Activated naive CD4-positive, alpha-beta T cell treated with Interleukin-2 at 50 U/mL for 16 hours (primary cell): ENCODE measurements around the gene WDR59.
A peak's percentile ranks its signal among the peaks of the same experiment; 100 is the strongest.
"Not testable (repeated sequence)": the region's sequence is repeated elsewhere in the genome, so short reads cannot be mapped to it uniquely, and the experiment has no call there.

Source experiments
- DNase-seq: peaks from one replicate; pipeline ENCODE4 v3.0.0-alpha.2; 2020

WDR59 gene, protein sequence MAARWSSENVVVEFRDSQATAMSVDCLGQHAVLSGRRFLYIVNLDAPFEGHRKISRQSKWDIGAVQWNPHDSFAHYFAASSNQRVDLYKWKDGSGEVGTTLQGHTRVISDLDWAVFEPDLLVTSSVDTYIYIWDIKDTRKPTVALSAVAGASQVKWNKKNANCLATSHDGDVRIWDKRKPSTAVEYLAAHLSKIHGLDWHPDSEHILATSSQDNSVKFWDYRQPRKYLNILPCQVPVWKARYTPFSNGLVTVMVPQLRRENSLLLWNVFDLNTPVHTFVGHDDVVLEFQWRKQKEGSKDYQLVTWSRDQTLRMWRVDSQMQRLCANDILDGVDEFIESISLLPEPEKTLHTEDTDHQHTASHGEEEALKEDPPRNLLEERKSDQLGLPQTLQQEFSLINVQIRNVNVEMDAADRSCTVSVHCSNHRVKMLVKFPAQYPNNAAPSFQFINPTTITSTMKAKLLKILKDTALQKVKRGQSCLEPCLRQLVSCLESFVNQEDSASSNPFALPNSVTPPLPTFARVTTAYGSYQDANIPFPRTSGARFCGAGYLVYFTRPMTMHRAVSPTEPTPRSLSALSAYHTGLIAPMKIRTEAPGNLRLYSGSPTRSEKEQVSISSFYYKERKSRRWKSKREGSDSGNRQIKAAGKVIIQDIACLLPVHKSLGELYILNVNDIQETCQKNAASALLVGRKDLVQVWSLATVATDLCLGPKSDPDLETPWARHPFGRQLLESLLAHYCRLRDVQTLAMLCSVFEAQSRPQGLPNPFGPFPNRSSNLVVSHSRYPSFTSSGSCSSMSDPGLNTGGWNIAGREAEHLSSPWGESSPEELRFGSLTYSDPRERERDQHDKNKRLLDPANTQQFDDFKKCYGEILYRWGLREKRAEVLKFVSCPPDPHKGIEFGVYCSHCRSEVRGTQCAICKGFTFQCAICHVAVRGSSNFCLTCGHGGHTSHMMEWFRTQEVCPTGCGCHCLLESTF

DNA sequence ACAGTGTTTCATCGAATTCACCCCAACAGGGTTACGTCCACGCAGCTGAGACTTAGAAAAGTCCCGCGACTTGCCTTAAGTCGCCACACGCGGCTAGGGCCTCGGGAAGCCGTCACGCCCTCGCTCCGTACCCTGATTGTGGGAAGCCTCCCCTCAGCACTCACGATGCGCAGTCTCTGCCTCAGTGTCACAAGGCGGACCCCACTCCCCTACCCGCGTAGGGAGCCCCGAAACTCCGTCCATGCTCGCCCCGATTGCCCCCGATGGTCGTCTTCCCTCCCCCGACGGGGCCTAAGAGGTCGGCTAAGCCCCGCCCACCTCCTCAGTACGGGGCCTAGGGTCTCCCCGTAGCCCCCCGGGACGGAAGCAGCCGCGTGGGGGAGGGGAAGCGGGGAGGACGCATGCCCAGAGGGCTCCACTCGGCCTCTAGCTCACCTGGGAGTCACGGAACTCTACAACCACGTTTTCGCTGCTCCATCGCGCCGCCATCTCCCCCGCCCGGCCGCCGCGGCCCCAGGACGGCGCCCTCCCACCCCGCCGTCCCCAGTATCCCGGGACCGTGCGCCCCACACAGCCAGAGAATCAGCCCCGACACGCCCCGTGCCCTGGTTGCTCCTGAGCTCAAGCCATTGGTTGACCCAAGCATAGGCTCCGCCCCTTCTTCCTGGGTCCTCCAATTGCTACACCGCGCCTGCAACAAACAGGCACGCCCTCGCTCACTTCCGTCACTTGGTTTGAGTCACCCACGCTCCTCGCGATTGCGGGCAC, at the start of gene WDR59:
Gene WDR59, minus strand, starts transcription at position 595 of the 768 bp plus-strand sequence. Its CDS starts 106 bp downstream, at position 489.
- peak; percentile 99 for DNase-seq

DNA sequence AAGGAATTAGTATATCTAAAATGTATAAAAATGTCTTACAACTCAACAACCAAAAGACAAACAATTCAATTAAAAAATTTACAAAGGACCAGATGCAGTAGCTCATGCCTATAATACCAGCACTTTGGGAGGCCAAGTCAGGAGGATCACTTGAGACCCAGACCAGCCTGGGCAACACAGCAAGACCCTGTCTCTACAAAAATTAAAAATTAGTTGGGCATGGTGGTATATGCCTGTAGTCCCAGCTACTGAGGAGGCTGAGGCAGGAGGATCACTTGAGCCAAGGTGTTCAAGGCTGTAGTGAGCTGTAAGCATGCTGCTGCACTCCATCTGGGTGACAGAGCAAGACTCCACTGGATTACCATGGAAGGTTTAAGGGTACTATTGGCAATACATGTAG, 47.7 kb upstream of the WDR59 start:
- DNase-seq = no peak

DNA sequence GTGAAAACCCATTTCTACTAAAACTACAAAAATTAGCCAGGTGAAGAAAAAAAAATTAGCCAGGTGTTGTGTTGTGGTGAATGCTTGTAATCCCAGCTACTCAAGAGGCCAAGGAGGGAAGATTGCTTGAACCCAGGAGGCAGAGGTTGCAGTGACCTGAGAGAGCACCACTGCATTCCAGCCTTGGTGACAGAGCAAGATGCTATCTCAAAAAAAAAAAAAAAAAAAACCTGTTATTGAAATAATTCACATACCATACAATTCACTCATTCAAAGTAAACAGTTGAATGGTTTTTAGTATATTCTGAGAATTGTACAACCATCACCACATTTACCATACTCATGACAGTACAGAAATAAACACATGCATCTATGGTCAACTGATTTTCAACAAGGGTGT, 44.9 kb upstream of the WDR59 start:
- DNase-seq = no peak

DNA sequence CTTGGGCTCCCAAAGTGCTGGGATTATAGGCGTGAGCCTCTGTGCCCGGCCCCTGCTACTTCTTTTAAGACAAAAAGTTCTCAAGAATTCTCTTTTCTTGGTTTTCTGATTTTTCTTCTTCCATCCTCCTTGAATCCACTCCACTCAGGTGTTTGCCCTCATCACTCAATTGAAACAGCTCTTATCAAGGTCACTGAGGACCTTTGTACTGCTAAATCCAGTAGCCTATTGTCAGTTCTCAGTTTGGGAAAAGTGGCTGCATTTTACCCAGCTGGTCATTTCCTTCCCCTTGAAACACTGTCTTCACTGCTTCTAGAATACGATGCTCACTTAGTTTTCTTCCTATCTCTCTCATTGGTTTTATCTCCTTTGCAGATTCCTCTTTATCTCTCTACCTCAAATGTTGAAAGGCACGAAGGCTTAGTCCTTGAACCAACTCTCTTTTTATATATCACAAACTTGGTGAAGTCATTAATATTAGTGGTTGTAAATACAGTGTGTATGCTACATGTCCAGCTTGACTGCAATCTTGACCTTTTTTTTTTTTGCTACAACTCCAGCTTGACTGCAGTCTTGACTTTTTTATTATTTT, 43.7 kb upstream of the WDR59 start:
- no peak for DNase-seq

DNA sequence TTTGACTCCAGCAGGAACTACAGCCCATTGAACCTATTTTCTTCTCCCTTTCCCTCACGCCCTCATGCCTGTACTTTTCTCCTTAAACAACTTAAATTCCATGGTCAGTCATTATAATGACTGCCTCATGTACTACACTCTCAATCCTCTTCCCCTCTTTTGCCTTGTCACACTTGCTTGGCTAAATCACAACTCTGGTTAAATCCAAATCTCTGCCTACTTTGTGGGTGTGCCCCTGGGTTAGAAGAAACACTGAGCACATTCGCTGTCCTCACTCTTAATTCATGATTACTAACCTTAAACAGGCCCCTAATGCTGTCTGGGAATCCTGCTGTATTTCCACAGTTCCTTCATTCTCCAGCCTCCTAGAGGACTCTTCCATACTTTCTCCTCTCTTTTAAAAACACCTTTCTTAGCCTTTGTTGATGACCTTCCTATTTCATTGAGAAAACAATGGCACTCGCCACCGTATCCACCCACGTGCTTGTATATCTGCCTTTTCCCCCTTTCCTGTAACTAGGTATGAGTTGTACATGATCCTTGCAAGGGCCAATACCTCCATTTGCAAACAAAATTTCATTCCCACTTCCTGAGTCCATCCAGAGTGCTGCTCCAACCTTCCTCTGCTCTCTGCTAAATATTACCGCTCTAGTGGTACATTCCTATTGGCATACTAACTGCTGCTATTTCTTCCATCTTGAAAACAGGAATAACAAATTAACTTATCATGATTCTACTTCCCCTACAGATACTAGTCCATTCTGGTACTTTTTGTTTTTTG, 42.8 kb upstream of the WDR59 start:
- no peak for DNase-seq

DNA sequence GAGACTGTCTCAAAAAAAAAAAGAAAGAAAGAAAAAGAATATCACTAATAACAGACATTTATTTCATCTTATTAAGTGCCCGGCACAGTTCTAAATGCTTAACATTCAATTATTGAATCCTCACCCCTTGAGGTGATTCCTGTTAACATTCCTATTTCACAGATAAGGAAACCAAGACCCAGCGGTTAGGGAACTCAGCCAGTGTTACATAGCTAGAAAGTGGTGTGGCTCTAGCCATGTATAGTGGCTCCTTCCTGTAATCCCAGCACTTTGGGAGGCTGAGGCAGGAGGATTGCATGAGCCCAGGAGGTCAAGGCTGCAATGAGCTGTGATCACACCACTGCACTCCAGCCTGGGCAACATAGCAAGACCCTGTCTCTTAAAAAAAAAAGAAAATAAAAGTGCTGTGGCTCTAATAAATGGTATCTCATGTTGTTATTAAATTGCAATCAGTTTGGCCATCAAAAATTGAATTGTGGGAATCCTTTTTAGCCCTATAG, 42.0 kb upstream of the WDR59 start:
- DNase-seq = no peak

DNA sequence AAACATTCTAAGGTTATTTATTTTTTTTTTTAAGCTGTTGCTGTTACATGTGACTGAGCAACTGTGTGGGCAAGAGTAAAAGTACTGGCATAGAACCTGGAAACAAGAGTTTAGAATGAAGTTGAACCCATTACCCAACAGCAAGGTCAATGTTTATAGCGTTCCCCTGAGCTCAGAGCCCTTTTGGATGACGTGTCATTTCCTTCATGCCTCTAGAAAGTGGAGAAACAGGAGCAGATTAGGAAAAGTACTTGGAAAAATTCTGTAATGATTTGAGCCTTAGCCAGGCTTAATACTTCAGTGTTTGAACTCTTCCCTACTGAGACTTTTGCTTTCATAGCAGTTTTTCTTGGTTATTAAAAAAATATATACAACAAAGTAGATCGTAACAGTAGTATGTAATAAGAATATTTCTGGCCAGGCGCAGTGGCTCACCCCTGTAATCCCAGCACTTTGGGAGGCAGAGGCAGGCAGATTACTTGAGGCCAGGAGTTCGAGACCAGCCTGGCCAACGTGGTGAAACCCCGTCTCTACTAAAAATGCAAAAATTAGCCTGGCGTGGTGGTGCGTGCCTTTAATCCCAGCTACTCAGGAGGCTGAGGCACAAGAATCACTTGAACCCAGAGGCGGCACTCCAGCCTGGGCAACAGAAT, 41.4 kb upstream of the WDR59 start:
- DNase-seq = not testable (repeated sequence)

DNA sequence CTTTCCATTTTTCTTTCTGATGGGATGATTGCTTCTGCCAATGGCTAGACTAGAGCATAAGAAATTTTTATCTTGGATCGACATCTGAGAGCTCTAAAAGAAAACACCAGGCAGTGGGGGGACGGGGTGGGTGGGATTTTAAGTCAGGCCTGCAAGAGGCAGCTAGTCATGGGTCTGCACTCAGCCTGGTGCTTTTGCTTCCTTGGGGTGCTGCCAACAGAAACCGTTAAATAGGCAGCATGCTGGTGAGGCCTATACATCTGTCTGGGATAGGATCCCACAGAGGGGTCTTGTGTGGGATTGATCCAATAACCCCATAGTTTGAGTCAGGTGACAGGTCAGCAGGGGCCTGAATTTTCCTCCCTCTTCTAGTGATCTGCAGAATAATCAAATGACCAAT, 40.8 kb upstream of the WDR59 start:
- DNase-seq = no peak

DNA sequence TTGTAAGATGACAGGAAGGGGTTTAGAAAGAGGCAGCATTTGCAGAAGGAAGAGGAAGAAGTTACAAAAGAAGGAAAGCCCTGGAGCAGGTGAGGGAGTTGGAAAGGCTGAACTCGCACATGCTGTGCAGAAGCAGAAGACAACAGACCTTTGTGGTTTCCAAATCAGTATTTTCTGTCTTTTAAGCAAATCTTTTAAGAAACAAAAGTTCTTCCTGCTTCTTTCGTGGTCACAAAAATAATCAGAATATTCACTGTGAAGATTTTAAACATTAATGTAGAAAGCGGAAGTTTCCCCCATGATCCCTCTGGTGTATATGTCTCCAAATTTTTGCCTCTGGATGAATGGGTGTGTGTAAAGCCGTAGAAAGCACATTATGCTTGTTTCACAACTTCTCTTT, 39.7 kb upstream of the WDR59 start:
- no peak for DNase-seq

DNA sequence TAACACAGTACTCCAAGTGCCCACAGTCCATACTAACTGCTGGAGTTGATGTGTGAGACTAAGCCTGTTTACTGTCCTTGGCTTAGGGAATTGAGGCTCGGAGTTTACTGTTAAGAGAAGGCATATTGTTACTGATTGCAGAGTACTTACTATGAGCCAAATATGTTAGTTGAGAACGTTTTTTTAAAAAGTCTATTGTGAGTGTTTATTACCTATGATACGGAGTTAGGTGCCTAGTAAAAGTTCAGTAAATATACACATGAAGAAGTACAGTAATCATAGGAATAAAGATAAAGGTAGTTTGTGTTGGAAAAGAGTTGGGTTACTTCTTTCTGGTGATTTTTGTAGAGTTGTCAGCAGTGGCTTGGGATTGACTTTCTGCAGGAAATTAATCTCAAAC, 39.3 kb upstream of the WDR59 start:
- no peak for DNase-seq

DNA sequence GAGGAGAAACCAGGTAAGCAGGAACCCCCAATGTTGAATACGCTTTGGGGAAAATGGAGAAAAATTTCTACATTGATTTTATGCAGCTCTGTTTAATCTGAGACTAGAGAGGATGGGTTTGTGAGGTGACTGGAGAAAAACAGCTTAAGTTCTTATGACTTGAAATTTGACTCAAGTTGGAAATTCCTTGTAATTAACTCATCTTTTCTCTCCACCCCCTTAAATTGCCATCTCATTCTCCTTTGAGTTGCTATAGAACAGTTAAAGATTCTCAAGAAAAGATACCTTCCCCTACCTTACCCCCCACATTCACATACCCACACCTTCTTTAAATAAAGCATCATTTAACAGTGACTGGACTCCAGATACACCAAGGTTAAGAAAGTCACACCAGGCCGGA, 38.1 kb upstream of the WDR59 start:
- DNase-seq = no peak

DNA sequence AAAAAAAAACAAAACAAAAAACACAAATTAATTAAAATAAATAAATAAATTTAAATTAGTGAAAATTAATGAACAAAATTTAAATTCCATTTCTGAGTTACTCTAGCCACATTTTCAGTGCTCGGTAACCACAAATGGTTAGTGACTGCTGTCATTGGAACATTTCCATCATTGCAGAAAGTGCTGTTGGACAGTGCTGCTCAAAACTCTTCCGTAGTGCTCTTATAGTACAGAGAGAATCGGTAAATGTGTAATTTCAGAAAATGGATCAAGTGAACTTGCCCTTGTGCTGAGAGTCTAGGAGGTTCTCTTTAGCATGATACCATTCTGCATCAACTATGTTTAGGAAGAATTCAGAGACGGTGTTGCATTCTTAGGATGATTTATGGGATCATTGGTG, 37.6 kb upstream of the WDR59 start:
- DNase-seq = no peak

DNA sequence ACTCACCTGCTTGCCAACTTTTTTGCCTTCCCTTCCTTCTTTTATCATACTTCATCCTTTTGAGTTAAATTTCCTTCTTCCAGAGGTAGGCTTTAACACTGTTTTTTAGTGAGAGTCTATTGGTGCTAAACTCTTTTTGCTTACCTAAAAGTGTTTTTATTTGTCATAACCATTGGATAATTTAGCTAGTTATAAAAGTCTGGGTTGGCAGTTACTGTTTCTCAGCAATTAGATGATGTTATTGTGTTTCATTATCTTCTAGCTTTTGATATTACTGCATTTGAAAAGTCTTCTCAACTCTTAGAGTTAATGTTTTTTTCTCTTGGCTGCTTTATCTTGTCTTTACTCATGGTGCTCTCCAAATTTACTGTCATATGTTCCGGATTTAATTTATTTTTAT, 36.5 kb upstream of the WDR59 start:
- no peak for DNase-seq

DNA sequence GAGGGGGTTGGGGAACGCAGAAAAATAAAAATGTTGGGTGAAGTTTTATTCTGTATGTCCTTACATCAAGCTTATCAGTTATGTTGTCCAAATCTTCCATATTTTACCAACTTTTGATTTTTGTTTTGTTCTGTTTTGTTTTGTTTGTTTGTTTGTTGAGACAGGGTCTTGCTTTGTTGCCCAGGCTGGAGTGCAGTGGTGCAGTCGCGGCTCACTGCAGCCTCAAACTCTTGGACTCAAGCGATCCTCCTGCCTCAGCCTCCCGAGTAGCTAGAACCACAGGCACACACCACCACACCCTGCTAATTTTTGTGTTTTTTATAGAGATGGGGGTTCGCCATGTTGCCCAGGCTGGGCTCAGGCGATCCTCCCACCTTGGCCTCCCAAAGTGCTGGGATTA, 34.7 kb upstream of the WDR59 start:
- no peak for DNase-seq

DNA sequence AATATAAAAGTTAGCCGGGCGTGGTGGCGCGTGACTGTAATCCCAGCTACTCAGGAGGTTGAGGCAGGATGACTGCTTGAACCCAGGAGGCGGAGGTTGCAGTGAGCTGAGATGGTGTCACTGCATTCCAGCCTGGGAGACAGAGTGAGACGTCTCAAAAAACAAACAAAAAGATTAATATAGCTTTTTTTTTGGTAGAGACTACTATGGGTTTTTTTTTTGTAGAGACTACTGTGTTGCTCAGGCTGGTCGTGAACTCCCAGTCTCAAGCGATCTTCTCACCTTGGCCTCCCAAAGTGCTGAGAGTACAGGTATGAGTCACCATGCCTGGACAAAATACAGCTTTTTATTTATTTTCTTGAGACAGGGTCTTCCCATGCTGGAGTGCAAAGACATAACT, 34.1 kb upstream of the WDR59 start:
- no peak for DNase-seq

DNA sequence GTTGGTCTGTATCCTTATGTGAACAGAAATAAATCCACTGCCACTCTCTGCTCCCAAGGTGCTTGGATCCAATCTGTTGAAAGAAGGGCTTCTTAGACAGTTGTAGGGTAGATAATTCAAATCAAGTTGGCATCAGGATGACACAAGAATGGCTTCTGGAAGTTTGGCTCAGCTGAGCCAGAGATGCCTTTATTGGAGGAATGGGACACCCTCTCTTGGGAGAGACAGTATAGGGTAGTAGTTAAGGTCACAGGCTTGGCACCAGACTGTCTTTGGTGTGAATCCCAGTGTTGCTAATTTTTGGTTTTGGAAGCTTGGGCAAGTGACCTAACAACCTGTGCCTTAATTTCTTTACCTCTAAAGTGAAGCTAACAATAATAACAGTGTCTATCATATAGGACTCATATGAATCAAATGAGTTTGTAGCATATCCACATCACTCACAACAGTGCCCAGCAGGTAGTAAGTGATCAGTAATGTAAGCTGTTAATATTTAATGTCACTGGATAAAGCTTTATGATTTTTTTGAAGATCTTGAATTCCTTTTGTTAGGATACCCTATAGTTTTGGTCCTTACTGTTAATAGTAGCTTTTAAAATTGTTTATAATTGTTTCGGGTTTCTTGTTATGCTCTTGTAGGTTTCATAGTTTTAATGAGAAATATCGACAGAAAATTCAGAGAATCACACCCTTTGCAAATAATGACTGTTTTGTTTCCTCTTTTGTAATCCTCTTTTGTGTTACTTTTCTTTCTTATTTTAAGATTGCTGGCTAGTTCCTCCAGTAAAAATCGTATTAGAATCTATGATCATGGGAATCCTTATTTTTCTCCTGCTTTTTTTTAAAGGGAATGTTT, 33.0 kb upstream of the WDR59 start:
- no peak for DNase-seq

DNA sequence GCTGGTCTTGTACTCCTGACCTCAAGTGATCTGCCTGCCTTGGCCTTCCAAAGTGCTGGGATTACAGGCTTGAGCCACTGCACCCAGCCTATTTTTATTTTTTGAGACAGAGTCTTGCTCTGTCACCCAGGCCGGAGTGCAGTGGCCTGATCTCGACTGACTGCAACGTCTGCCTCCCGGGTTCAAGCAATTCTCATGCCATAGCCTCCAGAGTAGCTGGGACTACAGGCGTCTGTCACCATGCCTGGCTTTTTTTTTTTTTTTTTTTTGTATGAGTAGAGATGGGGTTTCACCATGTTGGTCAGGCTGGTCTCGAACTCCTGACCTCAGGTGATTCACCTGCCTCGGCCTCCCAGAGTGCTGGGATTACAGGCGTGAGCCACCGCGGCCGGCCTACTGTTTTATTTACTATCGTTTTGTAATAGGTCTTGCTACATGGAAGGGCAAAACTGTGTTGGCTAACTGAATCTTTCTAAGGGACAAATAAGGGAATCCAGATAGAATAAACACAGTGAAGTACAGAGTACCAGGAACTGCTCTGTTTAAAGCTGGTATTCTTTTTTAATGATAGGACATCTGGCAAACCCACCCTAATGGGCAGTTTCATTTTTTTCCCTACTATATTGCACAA, 31.6 kb upstream of the WDR59 start:
- not testable (repeated sequence) for DNase-seq

DNA sequence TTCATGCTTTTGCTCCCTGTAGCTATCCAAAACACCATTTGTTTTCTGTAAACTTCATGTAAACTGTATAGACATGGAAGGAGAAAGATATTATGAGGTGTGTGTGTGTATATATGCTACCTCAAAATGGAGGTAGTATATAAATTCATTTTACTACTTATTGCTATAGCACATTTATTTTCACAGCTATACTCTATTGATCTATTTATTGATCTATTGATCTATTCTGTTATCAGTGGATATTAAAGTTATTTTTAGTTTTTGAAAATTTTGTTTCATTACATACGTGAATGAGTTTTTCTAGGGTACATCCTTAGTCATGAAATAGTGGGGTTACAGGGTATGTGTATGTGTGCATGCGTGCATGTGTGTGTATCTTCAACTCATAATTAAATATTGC, 29.4 kb upstream of the WDR59 start:
- DNase-seq = no peak

DNA sequence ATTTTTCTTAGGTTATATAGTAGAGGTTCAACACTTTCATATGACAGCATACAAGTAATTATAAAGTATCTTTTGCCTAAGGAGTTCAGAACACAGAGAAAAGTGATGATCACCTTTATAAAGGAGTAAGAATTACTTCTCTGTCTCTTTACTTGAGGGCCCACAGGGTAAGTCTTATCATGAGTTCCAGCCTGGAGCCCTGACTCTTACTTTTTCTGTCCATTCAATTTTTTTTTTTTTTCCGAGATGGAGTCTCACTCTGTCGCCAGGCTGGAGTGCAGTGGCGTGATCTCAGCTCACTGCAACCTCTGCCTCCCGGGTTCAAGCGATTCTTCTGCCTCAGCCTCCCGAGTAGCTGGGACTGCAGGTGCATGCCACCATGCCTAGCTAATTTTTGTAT, 28.2 kb upstream of the WDR59 start:
- not testable (repeated sequence) for DNase-seq
